GM12891 (cell line): ENCODE data around the gene NPPC.

Source experiments
- DNase-seq: peaks from one replicate; pipeline ENCODE4 v3.0.0; 2011; ENCODE audit warnings: low spot score; ENCODE audit not compliant: insufficient read length
- FAIRE-seq: peaks from 2 replicates; lab custom pipeline; 2011; peaks lifted over from hg19 to GRCh38; lab: Jason Lieb, UNC
- PAX5 ChIP-seq: IDR thresholded peaks from 2 replicates; pipeline ENCODE4 v1.6.1; 2011; ENCODE audit warnings: low read length, moderate library complexity, mild to moderate bottlenecking; ENCODE audit not compliant: insufficient read depth, severe bottlenecking
- POLR2A ChIP-seq: IDR thresholded peaks from 2 replicates; pipeline ENCODE4 v1.6.1; 2011; ENCODE audit warnings: low read depth, low read length, control low read depth
- POLR2AphosphoS5 ChIP-seq: IDR thresholded peaks from 2 replicates; pipeline ENCODE4 v1.6.1; 2011; ENCODE audit warnings: low read depth, low read length, control low read depth
- POU2F2 ChIP-seq: IDR thresholded peaks from 2 replicates; pipeline ENCODE4 v1.6.1; 2011; ENCODE audit warnings: low read depth, mild to moderate bottlenecking, control low read depth, low read length, moderate library complexity
- SPI1 ChIP-seq: IDR thresholded peaks from 2 replicates; pipeline ENCODE4 v1.6.1; 2011; ENCODE audit warnings: low read depth, low read length, control low read depth
- TAF1 ChIP-seq: IDR thresholded peaks from 2 replicates; pipeline ENCODE4 v1.6.1; 2011; ENCODE audit warnings: low read depth, low read length, control low read depth

The NPPC gene

GRCh38 chr2:231935815-231936214, 9.6 kb upstream of the NPPC start:
- TF ChIP-seq PAX5 (no peak), POLR2AphosphoS5 (no peak), TAF1 (no peak), SPI1 (no peak), POLR2A (no peak), POU2F2 (no peak)
- FAIRE-seq (no peak), DNase-seq (no peak)

- no peak for FAIRE-seq
- DNase-seq: no peak
- TF ChIP-seq TAF1 (no peak), SPI1 (no peak)
These were observed 9.0 kb upstream of the NPPC start for GRCh38 chr2:231935207-231935524.

DNA sequence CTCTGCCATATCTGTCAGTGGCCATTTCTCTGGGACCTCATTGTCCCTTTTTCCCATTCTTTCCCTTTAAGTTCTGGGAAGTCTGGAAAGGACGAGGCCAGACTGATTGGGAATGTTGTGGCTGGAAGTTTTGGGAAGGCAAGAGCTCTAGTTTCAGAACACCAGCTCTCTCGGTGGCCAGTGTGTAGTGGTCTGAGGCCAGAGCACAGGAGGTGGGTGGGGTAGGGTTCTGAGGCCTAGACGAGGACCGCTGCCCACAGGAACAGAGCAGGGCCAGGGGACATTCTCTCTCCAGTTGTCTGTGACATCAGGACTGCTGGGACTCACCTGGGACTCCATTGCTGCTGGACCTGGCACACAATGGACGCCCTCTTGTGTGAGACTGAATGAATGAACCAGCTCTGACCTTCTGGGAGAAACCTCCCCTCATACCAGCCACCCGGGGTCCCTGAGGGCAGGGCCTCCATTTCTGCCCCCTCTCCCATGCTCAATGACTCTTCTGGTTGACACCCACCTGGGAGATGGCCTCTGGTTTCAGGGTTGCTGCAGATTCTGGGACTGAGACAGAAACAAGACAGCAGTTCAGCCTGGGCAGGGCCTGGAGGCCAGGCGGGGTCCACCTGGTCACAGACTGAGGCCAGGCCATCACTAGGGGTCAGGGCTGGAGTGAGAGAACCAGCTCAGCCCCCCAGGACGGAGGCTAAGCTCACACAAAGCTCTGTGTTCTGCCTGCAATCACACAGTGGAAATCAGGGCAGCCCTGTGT, 8.4 kb upstream of the NPPC start:
- TF ChIP-seq SPI1 (no peak), POU2F2 (no peak), PAX5 (no peak)
- no peak for FAIRE-seq

GRCh38 chr2:231933916-231934401, 7.8 kb upstream of the NPPC start:
- FAIRE-seq (no peak), DNase-seq (no peak)
- TF ChIP-seq POU2F2 (no peak), POLR2A (no peak)

More for the DNA sequence above, 8.4 kb upstream of the NPPC start:
- no peak for DNase-seq

DNA sequence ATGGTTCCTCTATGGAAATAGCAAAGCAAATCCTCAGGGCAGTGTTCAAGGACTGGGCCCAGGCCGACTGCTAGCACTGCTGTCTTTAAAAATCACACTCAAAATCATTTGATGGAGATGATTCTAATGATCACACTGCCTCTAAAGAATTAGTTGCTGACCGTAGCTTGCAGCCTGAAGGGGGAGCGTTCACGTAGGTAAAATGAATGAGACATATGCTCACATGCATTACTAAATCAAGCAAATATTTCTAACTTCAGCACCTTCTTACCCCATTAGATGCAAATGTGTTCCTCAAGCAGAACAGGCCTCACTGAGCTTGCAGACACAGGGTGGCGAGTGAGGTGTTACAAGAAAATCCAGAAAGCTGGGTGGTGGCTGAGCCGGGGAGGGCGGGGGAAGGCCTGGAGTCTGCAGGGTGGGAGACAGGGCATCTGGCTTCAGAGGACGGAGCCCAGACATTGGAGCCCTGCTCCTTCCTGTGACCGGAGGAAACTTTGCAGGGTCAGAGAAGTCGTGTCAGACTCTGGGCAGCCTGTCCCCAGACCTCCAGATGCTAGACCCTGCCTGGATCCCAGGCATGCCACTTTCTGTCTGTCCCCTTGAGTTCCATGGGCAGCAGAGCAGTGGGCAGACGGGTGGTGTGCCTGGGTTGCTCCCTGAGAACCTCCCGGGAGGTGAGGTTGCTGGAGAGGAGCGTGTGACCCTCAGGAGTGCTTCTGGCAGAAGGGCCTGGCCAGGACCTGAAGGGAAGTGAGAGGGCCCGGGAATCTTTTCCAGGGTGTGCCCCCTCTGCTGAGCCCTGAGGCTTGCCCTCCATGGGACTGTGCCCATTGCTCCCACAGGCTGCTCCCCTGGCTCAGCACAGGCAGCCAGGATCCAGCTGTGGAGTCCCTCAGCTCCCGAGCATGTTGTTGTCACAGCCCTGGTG, 7.1 kb upstream of the NPPC start:
- TF ChIP-seq PAX5 (no peak), SPI1 (no peak), POLR2AphosphoS5 (no peak), POLR2A (no peak), TAF1 (no peak), POU2F2 (no peak)
- no peak for FAIRE-seq
- DNase-seq: no peak

DNA sequence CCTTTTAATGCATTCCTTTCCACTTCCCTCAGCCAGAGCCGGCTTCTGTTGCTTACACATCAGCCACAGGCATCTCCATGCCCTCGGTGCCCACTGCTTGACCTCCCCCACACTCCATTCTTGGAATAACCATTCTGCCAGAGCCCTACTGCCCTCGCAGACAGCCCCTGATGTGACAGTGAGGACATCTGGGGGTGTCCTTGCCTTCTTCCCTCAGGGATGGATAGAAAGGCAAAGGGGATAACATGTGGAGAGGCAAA, 6.4 kb upstream of the NPPC start:
- TF ChIP-seq PAX5: no peak
- no peak for TF ChIP-seq POLR2A
- TF ChIP-seq POU2F2: no peak
- TF ChIP-seq POLR2AphosphoS5: no peak
- TF ChIP-seq TAF1: no peak
- no peak for FAIRE-seq
- no peak for DNase-seq

- TF ChIP-seq POLR2A (no peak), PAX5 (no peak), TAF1 (no peak), SPI1 (no peak), POLR2AphosphoS5 (no peak), POU2F2 (no peak)
- DNase-seq (no peak), FAIRE-seq (no peak)
These were observed 5.3 kb upstream of the NPPC start for GRCh38 chr2:231931481-231931915.

DNA sequence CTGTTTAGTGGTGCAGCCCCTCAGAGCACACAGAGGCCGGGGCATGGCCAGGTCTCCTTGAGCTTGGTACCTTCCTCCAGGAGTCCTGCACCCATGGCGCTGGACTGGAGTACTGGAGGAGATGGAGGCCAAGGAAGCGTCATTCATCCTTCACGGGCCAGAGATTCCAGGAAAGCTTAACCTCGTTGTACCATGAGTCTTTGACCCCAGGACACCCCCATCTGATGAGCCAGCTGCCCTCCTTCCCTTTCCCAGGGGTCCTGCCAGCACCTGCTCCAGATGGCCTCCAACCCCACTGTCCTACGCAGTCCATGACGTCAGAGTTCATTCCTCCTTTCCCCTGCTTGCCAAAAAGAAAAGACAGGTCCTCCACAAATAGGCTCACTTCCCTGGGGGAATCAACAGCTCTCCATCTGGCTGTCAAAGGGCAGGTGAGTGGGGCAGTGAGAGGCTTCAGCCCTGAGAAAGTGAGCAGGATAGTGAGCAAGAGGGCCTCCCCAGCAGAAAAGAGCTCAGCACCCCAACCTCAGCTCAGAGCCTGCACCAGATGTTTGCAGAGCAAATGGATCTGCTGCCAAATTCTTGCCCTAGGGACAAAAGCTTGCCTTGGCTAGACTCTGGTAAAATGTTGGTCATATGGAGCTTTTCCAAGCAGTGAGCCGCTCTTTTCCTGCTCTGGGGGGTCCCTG, 4.5 kb upstream of the NPPC start:
- FAIRE-seq (no peak), DNase-seq (no peak)
- TF ChIP-seq POLR2A (no peak), POLR2AphosphoS5 (no peak)

DNA sequence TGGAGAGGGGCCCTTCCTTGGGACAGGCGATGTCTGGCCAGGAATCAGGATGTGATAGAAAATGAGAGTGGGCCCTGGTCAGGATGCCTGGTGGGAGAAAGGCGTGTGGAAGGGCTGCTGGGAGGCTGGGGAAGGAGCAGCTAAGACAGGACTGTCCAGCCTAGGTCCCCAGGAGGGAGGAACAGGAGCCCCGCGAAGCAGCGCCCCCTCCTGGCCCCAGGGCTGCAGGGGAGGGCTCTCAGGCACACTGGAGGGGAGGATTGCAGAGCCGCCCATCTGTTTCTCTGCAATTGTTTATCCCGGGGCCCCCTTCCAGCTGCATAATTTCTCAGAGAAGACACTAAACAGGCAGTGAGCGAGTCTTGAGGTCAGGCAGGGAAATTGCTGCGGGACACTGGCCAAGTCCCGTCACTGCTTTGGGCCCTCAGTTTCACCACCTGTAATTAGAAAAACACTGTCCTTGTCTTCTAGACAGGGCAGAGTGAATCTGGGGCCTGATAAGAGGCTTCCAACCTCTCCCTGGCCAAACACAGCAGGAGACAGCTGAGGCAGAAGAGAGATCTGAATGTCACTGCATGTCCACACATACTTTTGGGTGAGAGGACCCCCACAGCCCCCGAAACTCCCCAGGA, 3.9 kb upstream of the NPPC start:
- no peak for DNase-seq
- TF ChIP-seq POU2F2 (no peak), TAF1 (no peak), SPI1 (no peak), POLR2AphosphoS5 (no peak), POLR2A (no peak), PAX5 (no peak)
- no peak for FAIRE-seq
